WTC11 (cell line): ENCODE measurements around the gene RIC1. TPM values are rescaled to one million over a fixed set of nuclear protein-coding genes. Genes with fewer than 3 reads are reported as not detected.

ENCODE experiments used
- ATAC-seq: fragments of 200-7000 bp; cut with Tn5 transposase; 2 replicates; pipeline ENCODE4 v1.10.0; 2021; ENCODE audit warnings: mild to moderate bottlenecking, moderate library complexity
- CTCF ChIA-PET: fragments of 300-600 bp; sonication (Branson Sonifier 250); formaldehyde crosslinking; loops from one replicate; lab custom pipeline; 2021; ENCODE audit warnings: antibody characterized with exemption; lab: Charles Lee
- POLR2A ChIA-PET: fragments of 350-600 bp; sonication (Branson Sonifier 250); formaldehyde crosslinking; loops from one replicate; lab custom pipeline; 2021; ENCODE audit warnings: antibody characterized with exemption; lab: Charles Lee
- DNase-seq: peaks from one replicate; pipeline ENCODE4 v3.0.0; 2021; ENCODE audit warnings: low spot score
- H3K27ac Mint-ChIP-seq: 2 replicates; pipeline ENCODE4 v1.8.0; 2021; ENCODE audit warnings: mixed read lengths
- H3K27me3 Mint-ChIP-seq: 2 replicates; pipeline ENCODE4 v1.8.0; 2021; ENCODE audit warnings: low read depth, mild to moderate bottlenecking, moderate library complexity, mixed read lengths
- H3K36me3 Mint-ChIP-seq: 2 replicates; pipeline ENCODE4 v1.8.0; 2021; ENCODE audit warnings: mixed read lengths
- H3K4me1 Mint-ChIP-seq: 2 replicates; pipeline ENCODE4 v1.8.0; 2022; ENCODE audit warnings: mixed read lengths
- H3K4me3 Mint-ChIP-seq: 2 replicates; pipeline ENCODE4 v1.8.0; 2021; ENCODE audit warnings: mild to moderate bottlenecking, moderate library complexity, mixed read lengths
- H3K9me3 Mint-ChIP-seq: 2 replicates; pipeline ENCODE4 v1.8.0; 2021; ENCODE audit warnings: mixed read lengths
- AR ChIP-seq: fragments of 250-450 bp; sonication (Bioruptor Pico); IDR thresholded peaks from 2 replicates; pipeline ENCODE4 v1.9.0; 2021; ENCODE audit warnings: mild to moderate bottlenecking
- ATF1 ChIP-seq: sonication (generic); formaldehyde crosslinking; IDR thresholded peaks from 2 replicates; pipeline ENCODE4 v1.8.1; 2023; ENCODE audit warnings: mild to moderate bottlenecking, moderate library complexity, missing genetic modification reagents
- ATF3 ChIP-seq: sonication (generic); formaldehyde crosslinking; conservative IDR thresholded peaks from 2 replicates; pipeline ENCODE4 v1.8.1; 2022; ENCODE audit warnings: mild to moderate bottlenecking, missing genetic modification reagents
- CREM ChIP-seq: sonication (generic); formaldehyde crosslinking; IDR thresholded peaks from 2 replicates; pipeline ENCODE4 v1.8.1; 2022; ENCODE audit warnings: mild to moderate bottlenecking, missing genetic modification reagents, moderate library complexity
- E2F1 ChIP-seq: sonication (generic); formaldehyde crosslinking; IDR thresholded peaks from 2 replicates; pipeline ENCODE4 v1.8.0; 2022; ENCODE audit warnings: mild to moderate bottlenecking, missing genetic modification reagents
- ESRRA ChIP-seq: sonication (generic); formaldehyde crosslinking; IDR thresholded peaks from 2 replicates; pipeline ENCODE4 v1.8.1; 2022; ENCODE audit warnings: mild to moderate bottlenecking, missing genetic modification reagents, borderline replicate concordance
- GABPB1 ChIP-seq: sonication (generic); formaldehyde crosslinking; IDR thresholded peaks from 2 replicates; pipeline ENCODE4 v1.8.1; 2023; ENCODE audit warnings: mild to moderate bottlenecking, missing genetic modification reagents
- GTF2I ChIP-seq: fragments of 250-450 bp; sonication (Bioruptor Pico); conservative IDR thresholded peaks from 2 replicates; pipeline ENCODE4 v1.4.0; 2021; ENCODE audit warnings: mild to moderate bottlenecking
- JAZF1 ChIP-seq: fragments of 250-450 bp; sonication (Bioruptor Pico); IDR thresholded peaks from 2 replicates; pipeline ENCODE4 v1.9.0; 2021; ENCODE audit warnings: moderate library complexity, mild to moderate bottlenecking, inconsistent platforms
- KAT7 ChIP-seq: sonication (generic); formaldehyde crosslinking; IDR thresholded peaks from 2 replicates; pipeline ENCODE4 v1.8.1; 2023; ENCODE audit warnings: missing genetic modification reagents, mild to moderate bottlenecking, borderline replicate concordance
- NFE2L1 ChIP-seq: sonication (generic); formaldehyde crosslinking; IDR thresholded peaks from 2 replicates; pipeline ENCODE4 v1.8.1; 2023; ENCODE audit warnings: missing genetic modification reagents
- SP1 ChIP-seq: sonication (generic); formaldehyde crosslinking; conservative IDR thresholded peaks from 2 replicates; pipeline ENCODE4 v1.8.1; 2022; ENCODE audit warnings: missing genetic modification reagents
- ZNF121 ChIP-seq: sonication (generic); formaldehyde crosslinking; IDR thresholded peaks from 2 replicates; pipeline ENCODE4 v1.8.0; 2023; ENCODE audit warnings: missing genetic modification reagents
- ZNF138 ChIP-seq: sonication (generic); formaldehyde crosslinking; conservative IDR thresholded peaks from 2 replicates; pipeline ENCODE4 v1.8.1; 2022; ENCODE audit warnings: mild to moderate bottlenecking, moderate library complexity, missing genetic modification reagents
- ZNF232 ChIP-seq: sonication (generic); formaldehyde crosslinking; IDR thresholded peaks from 2 replicates; pipeline ENCODE4 v1.8.0; 2022; ENCODE audit warnings: mild to moderate bottlenecking, missing genetic modification reagents
- ZNF512 ChIP-seq: sonication (generic); formaldehyde crosslinking; IDR thresholded peaks from 2 replicates; pipeline ENCODE4 v1.8.1; 2022; ENCODE audit warnings: missing genetic modification reagents, borderline replicate concordance
- ZNF532 ChIP-seq: fragments of 250-450 bp; sonication (Bioruptor Pico); IDR thresholded peaks from 2 replicates; pipeline ENCODE4 v1.9.0; 2021; ENCODE audit warnings: mild to moderate bottlenecking, borderline replicate concordance
- total RNA-seq: library from RNA; stranded (reverse); gene quantifications from 3 replicates; pipeline ENCODE4 v1.2.3, GENCODE V29; 2021

Gene RIC1
- total RNA-seq, 1 experiment from 2014 or later, result 18.9 TPM

GRCh38 chr9:5815461-5815860, 186.6 kb downstream of the RIC1 start (continued):
- TF ChIP-seq NFE2L1 (CRISPR knock-in tag), result no peak

- ChIA-PET CTCF (interaction anchor here (1.4 kb wide), 1 partner anchor 15 kb away, joined by 4 read pairs; the partner anchor contains the start of gene ERMP1), POLR2A (no interaction called here)
- H3K27ac Mint-ChIP-seq, result no peak overlapping the region
- no peak for TF ChIP-seq ATF1 (CRISPR knock-in tag)
- TF ChIP-seq GABPB1, result peak; percentile 55; the same call in 1 of the 2 replicates
- H3K9me3 Mint-ChIP-seq, result no peaks in the 10 kb centered on the region
- DNase-seq, result no peak
- H3K4me3 Mint-ChIP-seq, result no peak overlapping the region
- no peaks in the 10 kb centered on the region for H3K27me3 Mint-ChIP-seq
- peaks cover 17% of the 10 kb centered on the region for H3K36me3 Mint-ChIP-seq
- no peaks in the 10 kb centered on the region for H3K4me1 Mint-ChIP-seq
- ATAC-seq, result no peak
Measured at GRCh38 chr9:5817862-5818261, 189.0 kb downstream of the RIC1 start.

- DNase-seq (no peak), ATAC-seq (no peak)
- CTCF ChIA-PET, result interaction anchor here (1.4 kb wide), 1 partner anchor 14 kb away, joined by 4 read pairs; the partner anchor contains the start of gene ERMP1
- TF ChIP-seq ATF3 (CRISPR knock-in tag) (no peak), ZNF121 (peak; percentile 52; the same call in 1 of the 2 replicates)
- H3K36me3 Mint-ChIP-seq, result peaks cover 17% of the 10 kb centered on the region
- no peaks in the 10 kb centered on the region for H3K4me1 Mint-ChIP-seq
- H3K4me3 Mint-ChIP-seq, result no peak overlapping the region
- H3K27ac Mint-ChIP-seq, result no peak overlapping the region
- no peaks in the 10 kb centered on the region for H3K27me3 Mint-ChIP-seq
- POLR2A ChIA-PET, result no interaction called here
- H3K9me3 Mint-ChIP-seq, result no peaks in the 10 kb centered on the region
Measured at GRCh38 chr9:5818424-5819142, 189.7 kb downstream of the RIC1 start.

- no peak for ATAC-seq
- Mint-ChIP-seq H3K4me3 (no peak overlapping the region), H3K36me3 (peaks cover 21% of the 10 kb centered on the region), H3K4me1 (no peaks in the 10 kb centered on the region), H3K9me3 (no peaks in the 10 kb centered on the region), H3K27me3 (no peaks in the 10 kb centered on the region), H3K27ac (no peak overlapping the region)
- DNase-seq, result no peak
- TF ChIP-seq ZNF232 (CRISPR knock-in tag) (no peak), CREM (CRISPR knock-in tag) (no peak), JAZF1 (CRISPR knock-in tag) (no peak), KAT7 (CRISPR knock-in tag) (no peak)
- ChIA-PET POLR2A (no interaction called here), CTCF (no interaction called here)
Measured at GRCh38 chr9:5819174-5819573, 190.3 kb downstream of the RIC1 start.

GRCh38 chr9:5820425-5820824, 191.5 kb downstream of the RIC1 start:
- ATAC-seq (no peak), DNase-seq (no peak)
- Mint-ChIP-seq H3K27me3 (no peaks in the 10 kb centered on the region), H3K27ac (no peak overlapping the region), H3K9me3 (no peaks in the 10 kb centered on the region), H3K4me3 (no peak overlapping the region), H3K4me1 (no peaks in the 10 kb centered on the region), H3K36me3 (peaks cover 27% of the 10 kb centered on the region)
- POLR2A ChIA-PET, result no interaction called here
- CTCF ChIA-PET, result interaction anchor here (1.7 kb wide), 1 partner anchor 13 kb away, joined by 5 read pairs; the partner anchor contains the start of gene ERMP1
- TF ChIP-seq ZNF138 (CRISPR knock-in tag), result no peak
- no peak for TF ChIP-seq SP1 (CRISPR knock-in tag)
- no peak for TF ChIP-seq ZNF532 (CRISPR knock-in tag)
- TF ChIP-seq GTF2I (CRISPR knock-in tag), result no peak
- TF ChIP-seq ZNF232 (CRISPR knock-in tag), result no peak
- TF ChIP-seq ESRRA (CRISPR knock-in tag), result no peak
- no peak for TF ChIP-seq E2F1 (CRISPR knock-in tag)
- TF ChIP-seq ZNF512 (CRISPR knock-in tag), result no peak
- TF ChIP-seq AR (CRISPR knock-in tag), result no peak
